Stimulated activated CD4-positive, alpha-beta T cell treated with anti-CD3 and anti-CD28 coated beads, TNF-alpha, amount 100 ng/mL, for 1 hour (primary cell): Measurements from ENCODE around the gene ARHGAP11A.

ENCODE experiments used
- DNase-seq, 3 donors: peaks; one replicate each; pipeline ENCODE4 v3.0.0-alpha.2; 2020; ENCODE audit warnings: low read depth in 3 of 3, low spot score in 1 of 3

ARHGAP11A gene

GRCh38 chr15:32687556-32687955, 72.3 kb downstream of the ARHGAP11A start:
- no peak for DNase-seq

GRCh38 chr15:32688151-32688639, 72.9 kb downstream of the ARHGAP11A start:
- DNase-seq, result no peak
